K562 (cell line): ENCODE data around the gene GTF2A2. TPM values are rescaled to one million over a fixed set of nuclear protein-coding genes. Genes with fewer than 3 reads are reported as not detected.

ENCODE experiments used
- BCOR ChIP-seq: fragments of 450-650 bp; IDR thresholded peaks from 2 replicates; pipeline ENCODE4 v1.6.1; 2016
- CBFA2T2 ChIP-seq: fragments of 450-650 bp; conservative IDR thresholded peaks from 2 replicates; pipeline ENCODE4 v1.6.1; 2017; ENCODE audit warnings: mild to moderate bottlenecking
- FOXJ3 ChIP-seq: sonication (generic); formaldehyde crosslinking; IDR thresholded peaks from 2 replicates; pipeline ENCODE4 v1.4.0; 2020; ENCODE audit warnings: mild to moderate bottlenecking, missing genetic modification reagents
- GABPB2 ChIP-seq: fragments of 250-450 bp; sonication (Bioruptor Pico); conservative IDR thresholded peaks from 2 replicates; pipeline ENCODE4 v1.5.1; 2021; ENCODE audit warnings: mild to moderate bottlenecking
- JUND ChIP-seq, 2 experiments: IDR thresholded peaks; 2 replicates in 1 of 2; 3 replicates in 1 of 2; pipeline ENCODE4 v1.6.1; 2011; ENCODE audit warnings: borderline replicate concordance in 2 of 2, low read depth in 2 of 2, low read length in 2 of 2, improper control_type of control experiment in 1 of 2, missing biosample characterization in 1 of 2, missing genetic modification characterization in 1 of 2, missing genetic modification reagents in 1 of 2
- POLR2H ChIP-seq: IDR thresholded peaks from 2 replicates; pipeline ENCODE4 v1.6.1; 2016; ENCODE audit warnings: missing genetic modification characterization, low read depth, mild to moderate bottlenecking, control low read depth, missing compliant biosample characterization, moderate library complexity
- ZNF644 ChIP-seq: fragments of 200-800 bp; sonication (Bioruptor generic); IDR thresholded peaks from 2 replicates; pipeline ENCODE4 v1.6.1; 2016; ENCODE audit warnings: low read depth, missing genetic modification characterization, missing compliant biosample characterization
- ZNF695 ChIP-seq: fragments of 450-650 bp; formaldehyde crosslinking; IDR thresholded peaks from 2 replicates; pipeline ENCODE4 v1.4.0; 2020; ENCODE audit warnings: mild to moderate bottlenecking, moderate library complexity
- polyA plus RNA-seq, 8 experiments: library from polyadenylated mRNA; depleted of rRNA in 4 of 8; stranded (reverse) in 5 of 8; unstranded in 3 of 8; fragments of >200 nt; fragmentation: Nextera tagmentation in 2 of 8; fragmentation: Illumina TruSeq in 1 of 8; extraction: Ambion mirVana in 2 of 8; extraction: Trizol in 1 of 8; gene quantifications; 2 replicates each; pipeline versions ENCODE4 v1.2.1 to v1.2.3, GENCODE V29; 2011 to 2014; ENCODE audit warnings: inconsistent platforms in 1 of 8, missing spikeins in 1 of 8
- total RNA-seq, 7 experiments: library from RNA; depleted of rRNA in 6 of 7; stranded (reverse); fragments of >200 nt in 6 of 7; fragmentation: Illumina TruSeq in 2 of 7; extraction: Trizol in 2 of 7; gene quantifications; 2 replicates each; pipeline versions ENCODE4 v1.2.1 to v1.2.3, GENCODE V29; 2011 to 2021; ENCODE audit warnings: low replicate concordance in 1 of 7
- TF ChIP-seq, protein P1 (sequence below): fragments of 200-400 bp; formaldehyde crosslinking; IDR thresholded peaks from 2 replicates; pipeline ENCODE4 v1.6.1; 2017; ENCODE audit warnings: mild to moderate bottlenecking, low read depth, low read length, moderate library complexity
- TF ChIP-seq, protein P2 (sequence below), 2 experiments: fragments of 150-350 bp in 1 of 2; IDR thresholded peaks; 2 replicates each; pipeline ENCODE4 v1.6.1; 2012 to 2016; ENCODE audit warnings: low read depth in 2 of 2, low read length in 2 of 2, mild to moderate bottlenecking in 1 of 2, moderate library complexity in 1 of 2
- TF ChIP-seq, protein P3 (sequence below): fragments of 250-450 bp; sonication (Bioruptor Pico); IDR thresholded peaks from 2 replicates; pipeline ENCODE4 v1.4.0; 2020; ENCODE audit warnings: borderline replicate concordance
- TF ChIP-seq, protein P4 (sequence below): IDR thresholded peaks from 3 replicates; pipeline ENCODE4 v1.6.1; 2011; ENCODE audit warnings: borderline replicate concordance, mild to moderate bottlenecking, moderate library complexity; ENCODE audit not compliant: insufficient read length; ENCODE audit errors: extremely low read depth
- TF ChIP-seq, protein P5 (sequence below): fragments of 250-450 bp; sonication (Bioruptor Pico); IDR thresholded peaks from 2 replicates; pipeline ENCODE4 v1.6.1; 2021; ENCODE audit warnings: mild to moderate bottlenecking
- TF ChIP-seq, protein P6 (sequence below): fragments of 250-450 bp; sonication (Bioruptor Pico); IDR thresholded peaks from 2 replicates; pipeline ENCODE4 v1.8.0; 2022; ENCODE audit warnings: moderate library complexity, mild to moderate bottlenecking, inconsistent platforms

The GTF2A2 gene
- total and polyA plus RNA-seq, 9 of the 15 experiments (the other 6 are each of a cell fraction or from before 2014, with no cell fraction given): 128 to 656 (median 172) TPM

DNA sequence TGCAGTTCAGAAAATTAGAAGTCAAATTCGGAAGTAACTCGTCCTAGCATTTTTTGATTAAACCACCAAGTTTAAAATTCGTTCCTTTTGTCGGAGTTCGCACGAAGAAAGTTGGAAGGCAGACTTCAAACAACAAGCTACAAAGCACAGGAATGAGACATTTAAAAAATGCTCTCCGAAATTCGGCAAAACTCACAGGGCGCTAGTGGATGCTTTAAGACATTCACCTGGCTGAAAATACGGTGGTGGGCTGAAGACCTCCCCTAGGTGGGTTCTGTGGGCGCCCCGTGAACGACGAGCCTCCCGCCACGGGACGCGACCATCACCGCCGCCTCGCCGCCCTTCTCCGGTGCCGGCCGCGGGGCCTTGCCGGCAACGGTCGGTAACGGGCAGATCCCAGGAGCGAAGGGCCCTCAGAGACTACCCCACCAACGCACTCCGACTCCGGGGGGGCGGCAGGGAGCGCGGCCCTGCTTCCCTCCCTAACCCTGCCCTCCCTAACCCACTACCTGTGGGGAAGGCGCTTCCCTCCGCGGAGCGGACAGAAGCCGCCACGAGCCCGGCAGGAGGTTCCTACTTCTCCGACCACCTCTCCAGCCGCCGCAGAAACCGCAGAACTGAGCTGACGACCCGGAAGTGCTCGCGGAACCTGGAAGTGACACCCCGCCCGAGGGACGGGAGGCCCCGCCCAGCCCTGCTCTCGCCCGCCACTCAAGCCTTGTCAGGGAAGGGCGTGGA lies at the start of gene GTF2A2 (continued):
- TF ChIP-seq, protein P1, sequence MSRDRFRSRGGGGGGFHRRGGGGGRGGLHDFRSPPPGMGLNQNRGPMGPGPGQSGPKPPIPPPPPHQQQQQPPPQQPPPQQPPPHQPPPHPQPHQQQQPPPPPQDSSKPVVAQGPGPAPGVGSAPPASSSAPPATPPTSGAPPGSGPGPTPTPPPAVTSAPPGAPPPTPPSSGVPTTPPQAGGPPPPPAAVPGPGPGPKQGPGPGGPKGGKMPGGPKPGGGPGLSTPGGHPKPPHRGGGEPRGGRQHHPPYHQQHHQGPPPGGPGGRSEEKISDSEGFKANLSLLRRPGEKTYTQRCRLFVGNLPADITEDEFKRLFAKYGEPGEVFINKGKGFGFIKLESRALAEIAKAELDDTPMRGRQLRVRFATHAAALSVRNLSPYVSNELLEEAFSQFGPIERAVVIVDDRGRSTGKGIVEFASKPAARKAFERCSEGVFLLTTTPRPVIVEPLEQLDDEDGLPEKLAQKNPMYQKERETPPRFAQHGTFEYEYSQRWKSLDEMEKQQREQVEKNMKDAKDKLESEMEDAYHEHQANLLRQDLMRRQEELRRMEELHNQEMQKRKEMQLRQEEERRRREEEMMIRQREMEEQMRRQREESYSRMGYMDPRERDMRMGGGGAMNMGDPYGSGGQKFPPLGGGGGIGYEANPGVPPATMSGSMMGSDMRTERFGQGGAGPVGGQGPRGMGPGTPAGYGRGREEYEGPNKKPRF: no peak
- TF ChIP-seq, protein P2, sequence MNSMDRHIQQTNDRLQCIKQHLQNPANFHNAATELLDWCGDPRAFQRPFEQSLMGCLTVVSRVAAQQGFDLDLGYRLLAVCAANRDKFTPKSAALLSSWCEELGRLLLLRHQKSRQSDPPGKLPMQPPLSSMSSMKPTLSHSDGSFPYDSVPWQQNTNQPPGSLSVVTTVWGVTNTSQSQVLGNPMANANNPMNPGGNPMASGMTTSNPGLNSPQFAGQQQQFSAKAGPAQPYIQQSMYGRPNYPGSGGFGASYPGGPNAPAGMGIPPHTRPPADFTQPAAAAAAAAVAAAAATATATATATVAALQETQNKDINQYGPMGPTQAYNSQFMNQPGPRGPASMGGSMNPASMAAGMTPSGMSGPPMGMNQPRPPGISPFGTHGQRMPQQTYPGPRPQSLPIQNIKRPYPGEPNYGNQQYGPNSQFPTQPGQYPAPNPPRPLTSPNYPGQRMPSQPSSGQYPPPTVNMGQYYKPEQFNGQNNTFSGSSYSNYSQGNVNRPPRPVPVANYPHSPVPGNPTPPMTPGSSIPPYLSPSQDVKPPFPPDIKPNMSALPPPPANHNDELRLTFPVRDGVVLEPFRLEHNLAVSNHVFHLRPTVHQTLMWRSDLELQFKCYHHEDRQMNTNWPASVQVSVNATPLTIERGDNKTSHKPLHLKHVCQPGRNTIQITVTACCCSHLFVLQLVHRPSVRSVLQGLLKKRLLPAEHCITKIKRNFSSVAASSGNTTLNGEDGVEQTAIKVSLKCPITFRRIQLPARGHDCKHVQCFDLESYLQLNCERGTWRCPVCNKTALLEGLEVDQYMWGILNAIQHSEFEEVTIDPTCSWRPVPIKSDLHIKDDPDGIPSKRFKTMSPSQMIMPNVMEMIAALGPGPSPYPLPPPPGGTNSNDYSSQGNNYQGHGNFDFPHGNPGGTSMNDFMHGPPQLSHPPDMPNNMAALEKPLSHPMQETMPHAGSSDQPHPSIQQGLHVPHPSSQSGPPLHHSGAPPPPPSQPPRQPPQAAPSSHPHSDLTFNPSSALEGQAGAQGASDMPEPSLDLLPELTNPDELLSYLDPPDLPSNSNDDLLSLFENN (IDR thresholded peaks at IDR 0.05; ENCODE audit: low read depth in 2 of 2, low read length in 2 of 2): peak in 1 of 2 experiments; percentile 56; a peak in 1 of 4 replicates
- no peak for TF ChIP-seq FOXJ3 (CRISPR knock-in tag)
- TF ChIP-seq BCOR: no peak
- TF ChIP-seq ZNF695 (CRISPR knock-in tag): no peak
- TF ChIP-seq, protein P3, sequence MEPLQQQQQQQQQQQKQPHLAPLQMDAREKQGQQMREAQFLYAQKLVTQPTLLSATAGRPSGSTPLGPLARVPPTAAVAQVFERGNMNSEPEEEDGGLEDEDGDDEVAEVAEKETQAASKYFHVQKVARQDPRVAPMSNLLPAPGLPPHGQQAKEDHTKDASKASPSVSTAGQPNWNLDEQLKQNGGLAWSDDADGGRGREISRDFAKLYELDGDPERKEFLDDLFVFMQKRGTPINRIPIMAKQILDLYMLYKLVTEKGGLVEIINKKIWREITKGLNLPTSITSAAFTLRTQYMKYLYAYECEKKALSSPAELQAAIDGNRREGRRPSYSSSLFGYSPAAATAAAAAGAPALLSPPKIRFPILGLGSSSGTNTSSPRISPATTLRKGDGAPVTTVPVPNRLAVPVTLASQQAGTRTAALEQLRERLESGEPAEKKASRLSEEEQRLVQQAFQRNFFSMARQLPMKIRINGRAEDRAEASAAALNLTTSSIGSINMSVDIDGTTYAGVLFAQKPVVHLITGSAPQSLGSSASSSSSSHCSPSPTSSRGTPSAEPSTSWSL: no peak
- TF ChIP-seq GABPB2 (CRISPR knock-in tag): no peak
- TF ChIP-seq, protein P4, sequence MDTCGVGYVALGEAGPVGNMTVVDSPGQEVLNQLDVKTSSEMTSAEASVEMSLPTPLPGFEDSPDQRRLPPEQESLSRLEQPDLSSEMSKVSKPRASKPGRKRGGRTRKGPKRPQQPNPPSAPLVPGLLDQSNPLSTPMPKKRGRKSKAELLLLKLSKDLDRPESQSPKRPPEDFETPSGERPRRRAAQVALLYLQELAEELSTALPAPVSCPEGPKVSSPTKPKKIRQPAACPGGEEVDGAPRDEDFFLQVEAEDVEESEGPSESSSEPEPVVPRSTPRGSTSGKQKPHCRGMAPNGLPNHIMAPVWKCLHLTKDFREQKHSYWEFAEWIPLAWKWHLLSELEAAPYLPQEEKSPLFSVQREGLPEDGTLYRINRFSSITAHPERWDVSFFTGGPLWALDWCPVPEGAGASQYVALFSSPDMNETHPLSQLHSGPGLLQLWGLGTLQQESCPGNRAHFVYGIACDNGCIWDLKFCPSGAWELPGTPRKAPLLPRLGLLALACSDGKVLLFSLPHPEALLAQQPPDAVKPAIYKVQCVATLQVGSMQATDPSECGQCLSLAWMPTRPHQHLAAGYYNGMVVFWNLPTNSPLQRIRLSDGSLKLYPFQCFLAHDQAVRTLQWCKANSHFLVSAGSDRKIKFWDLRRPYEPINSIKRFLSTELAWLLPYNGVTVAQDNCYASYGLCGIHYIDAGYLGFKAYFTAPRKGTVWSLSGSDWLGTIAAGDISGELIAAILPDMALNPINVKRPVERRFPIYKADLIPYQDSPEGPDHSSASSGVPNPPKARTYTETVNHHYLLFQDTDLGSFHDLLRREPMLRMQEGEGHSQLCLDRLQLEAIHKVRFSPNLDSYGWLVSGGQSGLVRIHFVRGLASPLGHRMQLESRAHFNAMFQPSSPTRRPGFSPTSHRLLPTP: no peak
- no peak for TF ChIP-seq ZNF644
- TF ChIP-seq, protein P5, sequence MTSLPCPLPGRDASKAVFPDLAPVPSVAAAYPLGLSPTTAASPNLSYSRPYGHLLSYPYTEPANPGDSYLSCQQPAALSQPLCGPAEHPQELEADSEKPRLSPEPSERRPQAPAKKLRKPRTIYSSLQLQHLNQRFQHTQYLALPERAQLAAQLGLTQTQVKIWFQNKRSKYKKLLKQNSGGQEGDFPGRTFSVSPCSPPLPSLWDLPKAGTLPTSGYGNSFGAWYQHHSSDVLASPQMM: no peak
- 0 out of 2 replicates have a peak, but pooled peaks have one; percentile 25 for TF ChIP-seq JUND (IDR thresholded peaks at IDR 0.05; ENCODE audit: borderline replicate concordance, low read depth, low read length)
- no peak; the same call in 2 of the 3 replicates for TF ChIP-seq JUND (tag; IDR thresholded peaks at IDR 0.05; ENCODE audit: borderline replicate concordance, low read depth, low read length)
- TF ChIP-seq, protein P6, sequence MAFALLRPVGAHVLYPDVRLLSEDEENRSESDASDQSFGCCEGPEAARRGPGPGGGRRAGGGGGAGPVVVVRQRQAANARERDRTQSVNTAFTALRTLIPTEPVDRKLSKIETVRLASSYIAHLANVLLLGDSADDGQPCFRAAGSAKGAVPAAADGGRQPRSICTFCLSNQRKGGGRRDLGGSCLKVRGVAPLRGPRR (CRISPR knock-in tag): no peak
- TF ChIP-seq CBFA2T2: no peak
- peak; percentile 64 for TF ChIP-seq POLR2H
